ENCODE results near the gene FAM151B. TPM values are rescaled to one million over a fixed set of nuclear protein-coding genes. Genes with fewer than 3 reads are reported as not detected.
A peak's percentile ranks its signal among the peaks of the same experiment; 100 is the strongest.

Gene FAM151B
- total and polyA plus RNA-seq, 2 of the 13 experiments (the other 11 are each of a cell fraction or from before 2014, with no cell fraction given): 0.61 to 1.0 TPM

- TF ChIP-seq, protein P1, sequence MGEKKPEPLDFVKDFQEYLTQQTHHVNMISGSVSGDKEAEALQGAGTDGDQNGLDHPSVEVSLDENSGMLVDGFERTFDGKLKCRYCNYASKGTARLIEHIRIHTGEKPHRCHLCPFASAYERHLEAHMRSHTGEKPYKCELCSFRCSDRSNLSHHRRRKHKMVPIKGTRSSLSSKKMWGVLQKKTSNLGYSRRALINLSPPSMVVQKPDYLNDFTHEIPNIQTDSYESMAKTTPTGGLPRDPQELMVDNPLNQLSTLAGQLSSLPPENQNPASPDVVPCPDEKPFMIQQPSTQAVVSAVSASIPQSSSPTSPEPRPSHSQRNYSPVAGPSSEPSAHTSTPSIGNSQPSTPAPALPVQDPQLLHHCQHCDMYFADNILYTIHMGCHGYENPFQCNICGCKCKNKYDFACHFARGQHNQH (CRISPR knock-in tag; IDR thresholded peaks at IDR 0.05): peak; percentile 35; the same call in 1 of the 2 replicates
- peak; percentile 80 for TF ChIP-seq MXD4 (CRISPR knock-in tag; IDR thresholded peaks at IDR 0.05)
- no peak for TF ChIP-seq ZFAT (CRISPR knock-in tag; conservative IDR thresholded peaks at IDR 0.05)
- TF ChIP-seq, protein P2, sequence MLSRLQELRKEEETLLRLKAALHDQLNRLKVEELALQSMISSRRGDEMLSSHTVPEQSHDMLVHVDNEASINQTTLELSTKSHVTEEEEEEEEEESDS (CRISPR knock-in tag; IDR thresholded peaks at IDR 0.05; ENCODE audit: borderline replicate concordance): peak; percentile 68; the same call in 1 of the 2 replicates
- TF ChIP-seq SP2 (CRISPR knock-in tag; IDR thresholded peaks at IDR 0.05): 0 out of 2 replicates have a peak, but pooled peaks have one; percentile 46
- TF ChIP-seq PHF8 (CRISPR knock-in tag; IDR thresholded peaks at IDR 0.05): peak; percentile 75
- TF ChIP-seq SIX4 (CRISPR knock-in tag; IDR thresholded peaks at IDR 0.05): peak; percentile 90
- TF ChIP-seq RBM39 (IDR thresholded peaks at IDR 0.05; ENCODE audit: low read depth, low read length, poor library complexity, severe bottlenecking): peak; percentile 72
- TF ChIP-seq SNAPC4 (CRISPR knock-in tag; IDR thresholded peaks at IDR 0.05): no peak
- no peak for TF ChIP-seq USF2 (IDR thresholded peaks at IDR 0.05; ENCODE audit: low read depth, low read length)
- no peak; the same call in 1 of the 2 replicates for TF ChIP-seq USF2 (CRISPR knock-in tag; IDR thresholded peaks at IDR 0.05; ENCODE audit: borderline replicate concordance)
- 0 out of 2 replicates have a peak, but pooled peaks have one; percentile 32 for TF ChIP-seq RARG (CRISPR knock-in tag; IDR thresholded peaks at IDR 0.05; ENCODE audit: low read depth)
- TF ChIP-seq SMAD3 (CRISPR knock-in tag; IDR thresholded peaks at IDR 0.05): no peak
- no peak for TF ChIP-seq ZNF446 (CRISPR knock-in tag; IDR thresholded peaks at IDR 0.05)
Measured at GRCh38 chr5:80487829-80488721, at the start of gene FAM151B (continued).

Data from HepG2 (cell line).